Measurements from ENCODE around the gene WNT11.

DNA sequence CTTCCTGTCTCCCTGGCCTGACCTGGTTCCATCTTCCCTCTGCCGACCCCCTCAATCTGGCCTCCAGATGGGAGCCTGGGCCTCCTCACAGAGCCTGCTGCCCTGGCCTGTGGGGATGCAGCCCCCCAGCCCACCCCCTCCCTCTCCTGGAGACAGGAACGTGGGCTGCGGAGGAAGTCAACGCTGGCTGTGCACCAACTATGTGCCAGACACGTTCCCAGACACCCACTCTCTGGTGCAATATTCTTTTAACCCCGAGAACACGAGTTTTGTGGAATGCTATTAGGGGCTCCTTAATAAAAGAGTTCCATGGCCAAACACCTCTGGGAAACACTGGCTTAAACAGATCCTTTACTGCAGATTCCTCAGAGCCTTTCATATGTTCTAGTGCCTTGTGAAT, 15.9 kb downstream of the WNT11 start:
- TF ChIP-seq, protein P1, sequence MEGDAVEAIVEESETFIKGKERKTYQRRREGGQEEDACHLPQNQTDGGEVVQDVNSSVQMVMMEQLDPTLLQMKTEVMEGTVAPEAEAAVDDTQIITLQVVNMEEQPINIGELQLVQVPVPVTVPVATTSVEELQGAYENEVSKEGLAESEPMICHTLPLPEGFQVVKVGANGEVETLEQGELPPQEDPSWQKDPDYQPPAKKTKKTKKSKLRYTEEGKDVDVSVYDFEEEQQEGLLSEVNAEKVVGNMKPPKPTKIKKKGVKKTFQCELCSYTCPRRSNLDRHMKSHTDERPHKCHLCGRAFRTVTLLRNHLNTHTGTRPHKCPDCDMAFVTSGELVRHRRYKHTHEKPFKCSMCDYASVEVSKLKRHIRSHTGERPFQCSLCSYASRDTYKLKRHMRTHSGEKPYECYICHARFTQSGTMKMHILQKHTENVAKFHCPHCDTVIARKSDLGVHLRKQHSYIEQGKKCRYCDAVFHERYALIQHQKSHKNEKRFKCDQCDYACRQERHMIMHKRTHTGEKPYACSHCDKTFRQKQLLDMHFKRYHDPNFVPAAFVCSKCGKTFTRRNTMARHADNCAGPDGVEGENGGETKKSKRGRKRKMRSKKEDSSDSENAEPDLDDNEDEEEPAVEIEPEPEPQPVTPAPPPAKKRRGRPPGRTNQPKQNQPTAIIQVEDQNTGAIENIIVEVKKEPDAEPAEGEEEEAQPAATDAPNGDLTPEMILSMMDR (IDR thresholded peaks at IDR 0.05; ENCODE audit: low read depth, low read length, poor library complexity, severe bottlenecking): no peak
- TF ChIP-seq EZH2phosphoT487 (IDR thresholded peaks at IDR 0.05; ENCODE audit: borderline replicate concordance, low read length): no peak

Measured in DOHH2 (cell line).